ENCODE measurements around the gene JUP.

DNA sequence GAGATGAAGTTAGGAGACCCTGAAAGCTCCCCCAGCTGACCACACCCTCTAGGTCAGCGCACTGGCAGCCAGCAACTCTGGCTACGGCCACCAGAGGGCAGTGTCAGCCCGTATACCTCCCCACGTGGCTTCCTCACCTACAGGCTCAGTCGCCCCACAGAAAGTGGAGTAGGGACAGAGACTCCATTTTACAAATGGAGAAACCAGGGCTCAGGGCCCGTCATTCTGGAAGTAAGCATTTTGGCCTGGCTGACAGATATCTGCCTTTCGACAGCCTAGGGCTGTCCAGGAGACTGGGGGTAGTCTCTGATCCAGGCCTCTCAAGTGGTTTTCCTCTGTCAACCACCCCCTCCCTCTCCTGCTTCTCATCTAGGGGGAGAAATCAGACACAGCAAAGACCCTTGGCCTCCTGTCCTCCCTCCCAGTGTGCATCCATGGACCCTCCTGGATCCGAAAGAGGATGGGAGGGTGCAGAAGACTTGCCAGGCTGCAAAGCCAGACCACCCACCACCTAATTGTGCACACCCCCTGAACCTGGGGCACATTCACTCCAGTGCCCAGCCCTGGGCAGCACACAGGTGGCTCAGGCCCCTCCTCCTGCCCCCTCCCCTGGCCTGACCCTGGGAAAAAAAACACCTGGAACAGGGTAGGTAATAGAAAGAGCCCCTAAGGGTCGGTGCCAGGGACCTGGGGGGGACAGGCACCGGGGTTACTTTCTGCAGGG, 48.3 kb downstream of the JUP start:
- TF ChIP-seq, protein P1, sequence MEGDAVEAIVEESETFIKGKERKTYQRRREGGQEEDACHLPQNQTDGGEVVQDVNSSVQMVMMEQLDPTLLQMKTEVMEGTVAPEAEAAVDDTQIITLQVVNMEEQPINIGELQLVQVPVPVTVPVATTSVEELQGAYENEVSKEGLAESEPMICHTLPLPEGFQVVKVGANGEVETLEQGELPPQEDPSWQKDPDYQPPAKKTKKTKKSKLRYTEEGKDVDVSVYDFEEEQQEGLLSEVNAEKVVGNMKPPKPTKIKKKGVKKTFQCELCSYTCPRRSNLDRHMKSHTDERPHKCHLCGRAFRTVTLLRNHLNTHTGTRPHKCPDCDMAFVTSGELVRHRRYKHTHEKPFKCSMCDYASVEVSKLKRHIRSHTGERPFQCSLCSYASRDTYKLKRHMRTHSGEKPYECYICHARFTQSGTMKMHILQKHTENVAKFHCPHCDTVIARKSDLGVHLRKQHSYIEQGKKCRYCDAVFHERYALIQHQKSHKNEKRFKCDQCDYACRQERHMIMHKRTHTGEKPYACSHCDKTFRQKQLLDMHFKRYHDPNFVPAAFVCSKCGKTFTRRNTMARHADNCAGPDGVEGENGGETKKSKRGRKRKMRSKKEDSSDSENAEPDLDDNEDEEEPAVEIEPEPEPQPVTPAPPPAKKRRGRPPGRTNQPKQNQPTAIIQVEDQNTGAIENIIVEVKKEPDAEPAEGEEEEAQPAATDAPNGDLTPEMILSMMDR (IDR thresholded peaks at IDR 0.05) = peak in 5 of 7 experiments; percentile 96 to 99 (median 97)
- no peak for TF ChIP-seq POLR2A (IDR thresholded peaks at IDR 0.05)
- TF ChIP-seq EP300 (IDR thresholded peaks at IDR 0.05) = no peak
- peak in 1 of 3 donors; percentile 83 for TF ChIP-seq POLR2AphosphoS5 (IDR thresholded peaks at IDR 0.05)

All from stomach (tissue), 4 donors.